GM18498 (cell line): ENCODE data around the gene NPAS1.
"Not testable (repeated sequence)": the region's sequence is repeated elsewhere in the genome, so short reads cannot be mapped to it uniquely, and the experiment has no call there.

Source experiments
- ATAC-seq: cut with Tn5 transposase; IDR thresholded peaks from one replicate; pipeline ENCODE4 v1.9.1; 2021; ENCODE audit warnings: mild to moderate bottlenecking, moderate library complexity; ENCODE audit not compliant: unreplicated experiment

Gene NPAS1

GRCh38 chr19:46990991-46991676 lies 28.5 kb upstream of the NPAS1 start:
- no peak for ATAC-seq

DNA sequence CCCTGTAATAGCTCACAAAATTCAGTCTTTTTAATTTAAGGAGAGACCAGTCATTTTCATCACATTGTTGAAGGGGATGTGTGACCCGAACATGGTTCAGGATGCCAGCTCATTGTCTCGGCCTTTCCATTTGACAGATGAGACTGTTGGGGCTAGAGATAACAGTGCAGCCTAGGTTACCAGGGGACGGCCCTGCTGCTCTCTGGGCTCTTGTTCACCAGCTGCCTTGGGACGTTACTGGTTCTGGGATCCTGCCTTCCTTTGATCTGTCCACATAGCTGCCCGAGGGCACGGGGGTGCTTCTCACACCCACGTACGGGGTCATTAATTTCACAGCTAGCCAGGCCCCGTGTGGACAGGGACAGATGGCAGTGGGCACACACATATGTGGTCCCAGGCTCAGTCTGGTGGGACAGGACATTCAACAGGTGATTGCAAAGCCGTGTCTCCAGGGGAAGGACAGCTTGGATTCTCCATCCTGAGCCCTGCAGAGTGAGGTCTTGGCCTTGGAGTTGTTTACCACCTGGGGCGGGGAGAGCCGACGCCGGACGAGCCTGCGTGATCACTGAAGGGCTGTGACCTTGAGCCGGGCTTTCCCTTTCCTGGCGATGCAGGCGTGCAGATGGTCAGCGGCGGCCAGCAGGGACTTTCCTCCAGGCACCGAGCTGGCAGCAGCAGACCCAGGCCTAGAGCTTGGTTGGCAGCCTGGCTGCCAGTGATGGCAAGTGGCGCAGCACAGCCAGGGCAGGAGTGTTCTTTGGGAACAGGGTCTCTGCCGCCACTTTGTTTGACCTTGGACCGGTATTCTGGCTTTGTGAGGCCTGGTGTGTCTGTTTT lies 26.7 kb upstream of the NPAS1 start:
- ATAC-seq: no peak

DNA sequence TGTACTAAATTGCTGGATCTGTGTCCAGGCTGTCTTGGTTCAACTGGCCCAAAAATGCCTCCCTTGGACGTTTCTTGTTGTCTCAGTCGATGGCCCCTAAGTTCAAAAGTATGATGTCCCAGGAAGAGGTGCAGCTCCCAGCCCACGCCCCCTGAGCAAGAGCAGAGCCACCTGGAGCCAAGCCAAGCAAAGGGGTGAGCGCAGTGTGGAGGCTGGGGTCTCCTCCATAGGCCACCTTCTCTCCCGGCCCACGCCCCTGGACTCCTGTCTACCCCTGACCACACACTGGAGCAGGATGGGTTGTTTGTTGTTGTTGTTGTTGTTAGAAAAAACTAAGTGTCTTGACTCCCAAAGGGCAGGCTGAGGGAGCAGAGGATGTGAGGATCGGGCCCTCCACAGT lies 26.0 kb upstream of the NPAS1 start:
- no peak for ATAC-seq

- no peak for ATAC-seq
These were observed 25.4 kb upstream of the NPAS1 start for GRCh38 chr19:46994141-46994686.

GRCh38 chr19:46995492-46995891 lies 24.1 kb upstream of the NPAS1 start:
- no peak for ATAC-seq

DNA sequence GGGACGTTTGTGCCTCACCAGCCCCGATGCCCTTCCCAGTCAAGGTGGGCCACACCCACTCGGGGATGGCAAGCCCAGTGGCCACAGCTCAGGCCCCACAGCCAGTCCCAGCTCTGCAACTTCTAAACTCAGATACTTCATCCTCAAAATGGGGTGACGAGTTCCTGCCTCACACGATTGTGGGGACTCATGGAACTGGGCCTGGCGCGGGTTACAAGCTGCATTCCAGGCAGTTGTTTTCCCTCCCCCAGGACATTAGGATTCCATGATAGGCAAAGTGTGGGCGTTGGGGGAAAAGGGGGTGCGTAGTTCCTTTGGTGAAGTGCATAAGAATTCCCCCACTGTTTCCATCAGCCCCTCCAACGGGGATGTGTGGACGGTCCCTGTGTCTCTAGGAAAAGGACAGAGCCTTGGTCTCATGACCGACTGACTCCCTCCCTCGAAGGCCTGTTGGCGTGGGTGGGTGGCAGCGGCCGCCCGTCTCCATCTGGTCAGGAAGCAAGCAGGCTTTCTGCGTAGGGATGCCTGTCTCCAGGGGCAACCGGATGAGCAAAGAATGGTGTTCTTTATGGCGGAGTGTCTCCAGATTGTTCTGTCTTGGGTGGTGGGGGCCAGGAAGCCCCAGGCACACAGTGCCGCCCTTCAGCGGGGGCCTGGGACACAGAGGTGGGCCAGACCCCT lies 21.1 kb upstream of the NPAS1 start:
- ATAC-seq: no peak

- no peak for ATAC-seq
These were observed 20.3 kb upstream of the NPAS1 start for GRCh38 chr19:46999377-46999776.

- ATAC-seq: no peak
These were observed 19.8 kb upstream of the NPAS1 start for GRCh38 chr19:46999878-47000277.

DNA sequence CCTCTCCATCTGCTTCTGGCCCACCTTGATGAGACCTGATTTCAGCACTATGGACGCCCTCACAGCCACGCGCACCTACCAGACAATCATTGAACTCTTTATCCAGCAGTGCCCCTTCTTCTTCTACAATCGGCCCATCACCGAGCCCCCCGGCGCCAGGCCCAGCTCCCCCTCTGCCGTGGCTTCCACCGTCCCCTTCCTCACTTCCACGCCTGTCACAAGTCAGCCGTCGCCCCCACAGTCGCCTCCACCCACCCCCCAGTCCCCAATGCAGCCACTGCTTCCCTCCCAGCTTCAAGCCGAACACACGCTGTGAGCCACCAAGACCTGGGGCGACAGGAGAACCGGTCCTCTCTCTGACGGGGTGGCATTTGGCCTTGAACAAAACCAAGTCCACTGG lies 19.3 kb upstream of the NPAS1 start:
- ATAC-seq: no peak

DNA sequence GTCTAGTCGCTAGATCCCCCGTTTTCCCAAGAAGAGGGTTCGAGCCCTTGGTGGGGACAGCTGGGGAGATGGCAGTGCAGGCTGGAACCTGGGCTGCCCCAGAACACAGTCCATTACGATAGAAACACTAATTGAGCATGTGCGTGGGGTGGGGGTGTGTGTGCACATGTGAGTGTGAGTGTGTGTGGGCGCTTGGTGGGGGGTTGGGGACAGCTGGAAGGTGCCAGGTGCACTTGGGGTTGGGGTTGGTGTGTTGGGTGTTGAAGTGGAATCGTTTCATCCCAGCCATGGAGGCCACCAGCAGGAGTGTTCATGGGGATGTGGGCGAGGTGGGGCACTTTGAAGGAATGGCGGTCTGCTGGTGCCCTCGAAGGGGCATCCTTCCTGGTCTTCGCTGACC lies 18.1 kb upstream of the NPAS1 start:
- ATAC-seq: no peak

DNA sequence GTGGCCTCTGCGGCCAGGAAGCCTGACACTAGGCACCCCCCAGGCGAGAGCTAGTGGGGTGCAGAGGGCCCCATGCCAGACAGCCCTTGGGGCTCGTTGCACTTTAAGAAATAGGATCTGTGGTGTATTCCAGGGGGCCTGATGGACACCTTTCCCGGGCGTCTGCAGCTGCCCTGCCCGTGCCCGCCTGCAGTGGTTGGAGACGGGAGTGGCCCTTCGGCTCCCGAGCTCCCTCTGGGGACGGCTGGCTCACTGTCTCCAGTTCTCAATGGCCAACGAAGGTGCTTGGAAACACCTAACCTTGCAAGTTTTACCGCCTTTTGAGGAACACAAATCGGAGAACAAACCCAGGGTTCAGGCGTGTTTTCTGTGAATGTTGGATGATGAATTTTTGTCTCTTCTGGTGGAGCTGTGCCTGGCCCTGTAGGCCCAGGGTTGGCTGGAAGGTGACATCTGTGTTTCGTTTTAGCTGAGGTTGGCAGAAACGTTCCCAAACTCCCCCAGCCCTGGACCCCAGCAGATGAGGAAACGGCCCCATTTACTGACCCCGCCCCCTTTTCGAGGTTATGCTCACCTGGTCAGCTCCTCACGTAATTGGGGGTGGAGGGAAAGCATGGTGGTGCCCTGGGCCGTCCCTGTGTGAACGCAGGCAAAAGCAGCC lies 17.4 kb upstream of the NPAS1 start:
- no peak for ATAC-seq

GRCh38 chr19:47002853-47003610 lies 16.6 kb upstream of the NPAS1 start:
- ATAC-seq: no peak

- ATAC-seq: no peak
These were observed 15.8 kb upstream of the NPAS1 start for GRCh38 chr19:47003611-47004465.

DNA sequence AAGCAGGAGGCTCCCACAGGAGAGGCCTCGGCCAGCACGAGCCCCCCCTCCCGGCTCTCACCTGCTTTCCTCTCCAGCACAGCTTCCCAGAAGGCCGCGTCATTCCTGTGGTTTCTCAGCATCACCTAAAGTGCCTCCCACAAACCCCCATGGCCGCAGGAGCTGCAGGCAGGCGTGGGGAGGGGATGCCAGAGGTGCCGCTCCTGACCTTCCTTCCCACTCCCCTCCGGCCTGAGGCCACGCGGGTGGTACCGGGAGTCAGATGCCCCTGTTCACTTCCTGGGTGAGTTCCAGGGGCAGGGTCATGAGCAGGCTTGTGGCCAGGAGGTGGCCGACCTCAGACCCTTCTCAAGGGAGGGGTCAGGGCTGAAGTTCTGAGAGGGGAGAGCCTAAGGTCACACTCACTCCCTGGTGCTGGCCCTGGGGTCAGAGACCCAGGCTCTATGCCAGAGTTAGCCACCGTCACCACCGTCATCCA lies 14.4 kb upstream of the NPAS1 start:
- no peak for ATAC-seq

DNA sequence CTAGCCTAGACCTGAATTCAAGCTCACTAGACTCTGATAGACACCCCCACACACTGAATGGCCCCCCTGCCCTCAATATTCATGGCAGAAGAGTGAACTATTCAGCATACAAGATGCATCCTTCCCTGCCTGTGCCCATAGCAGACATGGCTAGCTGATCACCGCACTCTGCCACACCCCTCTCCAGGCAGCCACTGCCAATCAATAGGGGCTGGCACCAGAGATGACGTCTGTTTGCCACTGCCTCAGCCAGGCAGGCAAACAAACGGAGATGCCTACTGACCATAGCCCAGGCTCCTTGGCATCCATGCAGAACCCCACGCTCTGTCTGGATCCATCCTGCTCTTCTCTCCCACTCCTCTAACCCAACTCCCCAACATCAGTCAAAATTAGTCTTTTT lies 13.8 kb upstream of the NPAS1 start:
- ATAC-seq: no peak

GRCh38 chr19:47006496-47006895 lies 13.1 kb upstream of the NPAS1 start:
- ATAC-seq: no peak

GRCh38 chr19:47010549-47010948 lies 9.1 kb upstream of the NPAS1 start:
- ATAC-seq: not testable (repeated sequence)

DNA sequence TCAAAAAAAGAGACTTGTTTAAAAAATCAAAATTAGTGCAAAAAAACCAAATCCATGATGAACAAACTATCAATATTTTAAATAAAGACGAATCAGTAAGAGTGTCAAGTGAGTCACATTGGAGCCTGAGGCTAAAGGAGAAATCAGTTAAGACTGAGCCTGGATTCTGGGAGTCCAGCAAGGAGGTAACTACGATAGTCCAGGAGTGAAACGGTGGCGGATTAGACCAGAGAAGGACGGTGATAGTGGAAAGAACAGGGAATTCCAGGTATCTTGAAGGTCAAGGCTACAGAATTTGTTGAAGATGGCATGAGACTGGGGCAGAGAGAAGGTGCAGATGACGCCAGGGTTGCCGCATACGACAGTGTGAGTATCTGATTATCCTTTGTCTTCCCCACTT lies 7.0 kb upstream of the NPAS1 start:
- ATAC-seq: no peak

- ATAC-seq: no peak
These were observed 6.6 kb upstream of the NPAS1 start for GRCh38 chr19:47013041-47013517.
